Posterior vena cava (tissue), 2 donors: ENCODE data around the gene TMEM89. TPM values are rescaled to one million over a fixed set of nuclear protein-coding genes. Genes with fewer than 3 reads are reported as not detected.

Experiments
- DNase-seq: peaks from one replicate; pipeline ENCODE4 v3.0.0-alpha.2; 2020; ENCODE audit warnings: low spot score
- intact Hi-C, 2 donors: fragments of 100-400 bp; cut with DNase I; formaldehyde crosslinking; loops; one replicate each; pipeline versions ENCODE4 v1.14.1 to v1.14.2; 2022 to 2023
- total RNA-seq, 2 donors: library from RNA; stranded (reverse); fragmentation: NEBNext Ultra II Directional; extraction: Animal tissue kit (Norgen Biotek cat#: 25700); gene quantifications; one replicate each; pipeline ENCODE4 v1.2.1, GENCODE V29; 2021
- donor health status: DM: yes; HTN: yes; CAD: no.
- donor health status: DM: yes; HTN: yes; CAD: no.

The TMEM89 gene
- total RNA-seq, 2 donors from 2014 or later: not detected

DNA sequence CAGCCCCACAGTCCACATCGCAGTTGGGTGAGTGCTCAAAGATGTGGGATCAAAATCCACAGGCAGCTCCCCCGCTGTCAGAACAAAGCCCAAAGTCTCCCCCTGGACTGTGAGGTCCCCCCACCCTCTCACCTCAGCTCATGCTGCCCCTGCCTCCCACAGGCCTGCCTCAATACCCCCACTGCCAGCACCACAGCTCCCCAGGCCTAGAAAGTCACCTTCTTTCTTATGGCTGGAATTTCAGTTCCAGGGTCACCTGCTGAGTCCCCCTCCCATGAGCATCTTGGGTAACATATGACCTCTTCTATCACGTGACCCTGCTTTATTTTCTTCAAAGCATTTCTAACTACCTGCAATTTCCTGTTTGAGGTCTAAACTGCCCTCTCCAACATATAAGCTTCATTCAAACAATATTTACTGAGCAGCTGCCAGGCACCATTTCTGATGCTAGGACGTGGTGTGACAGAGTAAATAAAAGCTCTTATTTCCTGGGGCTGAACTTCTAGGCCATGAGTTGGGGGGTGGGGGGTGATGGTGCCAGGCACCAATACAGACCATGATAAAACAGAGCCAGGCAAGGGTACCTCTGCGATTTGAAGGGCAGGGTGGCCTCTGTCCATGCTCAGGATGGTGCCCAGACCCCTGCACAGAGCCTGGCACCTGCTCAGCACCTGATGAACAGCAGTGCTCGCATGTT, 2.4 kb upstream of the TMEM89 start:
- intact Hi-C loops: no loop called here
- DNase-seq: peak; percentile 68

- peak; percentile 65 for DNase-seq
- intact Hi-C loops: no loop called here
Observed at GRCh38 chr3:48619541-48620524, 1.7 kb downstream of the TMEM89 start.

DNA sequence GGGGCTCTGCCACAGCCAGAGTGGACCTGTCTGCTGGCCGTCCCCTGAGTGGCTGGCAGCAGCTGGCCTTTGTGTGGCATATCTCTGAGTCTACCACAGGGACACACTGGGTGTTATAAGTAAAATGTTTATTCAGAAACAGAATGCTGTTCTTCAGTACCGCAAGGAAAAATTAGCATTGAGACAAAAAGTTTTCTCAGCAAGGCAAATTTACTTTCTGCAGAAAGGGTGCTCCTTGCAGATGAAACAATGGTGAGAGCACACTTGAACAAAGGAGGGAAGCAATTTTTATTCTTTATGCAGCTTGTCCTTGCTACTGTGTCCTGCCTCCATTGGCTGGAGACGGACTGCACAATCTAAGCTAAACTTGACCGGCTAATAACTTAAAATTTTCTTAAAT, 4.0 kb downstream of the TMEM89 start:
- no peak for DNase-seq
- intact Hi-C loops: no loop called here

- DNase-seq: no peak
- intact Hi-C loops: no loop called here
Observed at GRCh38 chr3:48614044-48614443, 7.5 kb downstream of the TMEM89 start.

DNA sequence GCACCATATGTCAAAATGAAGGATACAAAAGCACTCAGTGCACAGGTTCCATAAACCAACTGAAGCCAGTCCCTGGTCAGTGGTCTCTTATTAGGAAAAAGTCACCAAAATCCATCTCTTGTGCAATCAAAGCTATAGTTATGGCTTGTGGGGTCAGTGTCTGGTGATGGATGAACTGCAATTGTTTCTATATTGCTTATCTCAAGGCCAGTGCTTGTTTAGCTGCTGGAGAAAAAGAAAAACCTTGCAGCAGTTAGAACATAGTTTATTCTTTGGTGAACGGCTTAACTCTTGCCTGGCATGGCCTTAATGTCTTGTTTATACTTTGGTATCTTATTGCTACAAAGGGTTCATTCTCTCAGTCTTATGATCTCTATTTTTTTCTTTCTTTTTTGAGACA, 9.3 kb downstream of the TMEM89 start:
- intact Hi-C loops: no loop called here

DNA sequence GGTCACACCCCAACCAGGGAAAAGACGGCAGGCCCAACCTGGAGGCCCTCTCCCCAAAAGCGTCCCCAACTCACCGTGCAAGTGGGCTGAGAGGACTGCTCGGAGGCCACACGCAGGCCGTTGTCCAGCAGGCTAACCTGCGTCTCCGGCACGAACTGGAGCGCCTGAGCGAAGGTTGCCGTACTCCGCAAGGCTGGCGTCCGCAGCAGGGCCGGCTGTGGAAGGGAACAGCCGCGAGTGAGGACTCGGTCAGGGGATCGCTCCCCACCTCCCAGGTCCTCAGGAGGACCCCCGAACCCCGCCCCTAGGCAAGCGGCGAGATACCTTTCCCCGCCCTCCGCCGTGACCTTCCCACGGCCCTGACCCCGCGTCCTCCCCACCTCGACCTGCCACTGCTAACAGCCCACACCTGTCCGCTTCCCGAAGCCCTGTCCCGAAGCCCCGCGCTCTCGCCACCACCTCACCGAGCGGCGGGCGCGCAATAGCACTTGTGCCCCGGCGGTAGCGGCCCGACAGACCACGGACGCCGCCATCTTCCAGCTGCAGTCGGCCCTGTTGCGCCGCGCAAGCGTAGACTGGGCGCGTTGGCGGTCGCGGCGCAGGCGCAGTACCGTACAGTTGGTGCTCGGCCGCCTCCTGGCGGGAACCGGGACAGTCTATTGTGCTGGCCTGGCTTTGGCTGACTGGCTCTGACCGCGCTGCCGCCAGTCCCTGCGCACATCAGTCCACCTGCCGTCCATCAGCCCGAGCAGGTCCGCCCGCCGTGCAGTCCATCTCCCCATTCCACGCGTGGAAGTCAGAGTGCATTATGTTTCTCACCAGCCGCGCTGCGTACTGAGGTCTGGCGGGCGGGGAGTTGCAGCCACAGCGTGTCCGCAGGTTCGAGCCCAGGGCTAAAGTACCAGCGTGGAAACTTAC, 12.2 kb downstream of the TMEM89 start, which contains the start of gene UQCRC1:
Gene UQCRC1 (minus strand): TSS at position 559 of the 918 bp plus-strand sequence. CDS start 26 bp downstream, at position 533.
- DNase-seq: peak; percentile 98
- intact Hi-C loops: no loop called here

More for the DNA sequence above, 9.3 kb downstream of the TMEM89 start:
- DNase-seq: no peak

- DNase-seq: no peak
- intact Hi-C loops: no loop called here
Observed at GRCh38 chr3:48607519-48607918, 14.1 kb downstream of the TMEM89 start.

- DNase-seq: no peak
Observed at GRCh38 chr3:48601622-48601994, 20.0 kb downstream of the TMEM89 start.

GRCh38 chr3:48600711-48601621, 20.6 kb downstream of the TMEM89 start:
- intact Hi-C loops: no loop called here
- no peak for DNase-seq

More at GRCh38 chr3:48601622-48601994, 20.0 kb downstream of the TMEM89 start:
- intact Hi-C loops: no loop called here

- intact Hi-C loops: no loop called here
- no peak for DNase-seq
Observed at GRCh38 chr3:48599509-48600285, 21.9 kb downstream of the TMEM89 start.

GRCh38 chr3:48599077-48599501, 22.5 kb downstream of the TMEM89 start:
- intact Hi-C loops: no loop called here
- no peak for DNase-seq

- intact Hi-C loops: no loop called here
- DNase-seq: no peak
Observed at GRCh38 chr3:48598323-48599076, 23.1 kb downstream of the TMEM89 start.

DNA sequence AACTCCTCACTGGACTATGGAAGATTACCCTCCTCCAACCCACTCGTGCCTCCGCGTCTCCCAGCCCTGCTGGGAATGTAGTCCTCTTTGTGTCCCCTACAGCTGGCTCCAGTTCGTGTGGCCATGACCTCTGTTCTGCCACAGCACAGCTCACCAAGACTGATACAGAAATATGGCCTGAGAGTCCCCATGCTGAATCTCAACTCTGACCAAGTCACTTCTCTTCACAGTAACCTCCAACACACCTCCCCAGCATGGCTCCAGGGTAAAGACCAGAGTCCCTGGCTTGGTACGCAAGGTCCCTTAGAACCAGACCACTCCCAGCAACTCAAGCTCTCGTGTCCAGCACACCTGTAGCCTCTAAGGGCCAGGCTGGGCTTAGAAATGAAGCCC, 24.2 kb downstream of the TMEM89 start:
- DNase-seq: no peak
- intact Hi-C loops: no loop called here

GRCh38 chr3:48596676-48597407, 24.7 kb downstream of the TMEM89 start:
- intact Hi-C loops: no loop called here
- DNase-seq: no peak

GRCh38 chr3:48596157-48596556, 25.4 kb downstream of the TMEM89 start:
- intact Hi-C loops: no loop called here

GRCh38 chr3:48595526-48596121, 25.9 kb downstream of the TMEM89 start:
- peak; percentile 93 for DNase-seq
- intact Hi-C loops: no loop called here

More at GRCh38 chr3:48596157-48596556, 25.4 kb downstream of the TMEM89 start:
- no peak for DNase-seq
